GM12891 (cell line): ENCODE data around the gene ARF1.

Experiments
- DNase-seq: peaks from one replicate; pipeline ENCODE4 v3.0.0; 2011; ENCODE audit warnings: low spot score; ENCODE audit not compliant: insufficient read length
- FAIRE-seq: peaks from 2 replicates; lab custom pipeline; 2011; peaks lifted over from hg19 to GRCh38; lab: Jason Lieb, UNC
- PAX5 ChIP-seq: IDR thresholded peaks from 2 replicates; pipeline ENCODE4 v1.6.1; 2011; ENCODE audit warnings: low read length, moderate library complexity, mild to moderate bottlenecking; ENCODE audit not compliant: insufficient read depth, severe bottlenecking
- POLR2A ChIP-seq: IDR thresholded peaks from 2 replicates; pipeline ENCODE4 v1.6.1; 2011; ENCODE audit warnings: low read depth, low read length, control low read depth
- POLR2AphosphoS5 ChIP-seq: IDR thresholded peaks from 2 replicates; pipeline ENCODE4 v1.6.1; 2011; ENCODE audit warnings: low read depth, low read length, control low read depth
- POU2F2 ChIP-seq: IDR thresholded peaks from 2 replicates; pipeline ENCODE4 v1.6.1; 2011; ENCODE audit warnings: low read depth, mild to moderate bottlenecking, control low read depth, low read length, moderate library complexity
- SPI1 ChIP-seq: IDR thresholded peaks from 2 replicates; pipeline ENCODE4 v1.6.1; 2011; ENCODE audit warnings: low read depth, low read length, control low read depth
- TAF1 ChIP-seq: IDR thresholded peaks from 2 replicates; pipeline ENCODE4 v1.6.1; 2011; ENCODE audit warnings: low read depth, low read length, control low read depth

ARF1 gene

DNA sequence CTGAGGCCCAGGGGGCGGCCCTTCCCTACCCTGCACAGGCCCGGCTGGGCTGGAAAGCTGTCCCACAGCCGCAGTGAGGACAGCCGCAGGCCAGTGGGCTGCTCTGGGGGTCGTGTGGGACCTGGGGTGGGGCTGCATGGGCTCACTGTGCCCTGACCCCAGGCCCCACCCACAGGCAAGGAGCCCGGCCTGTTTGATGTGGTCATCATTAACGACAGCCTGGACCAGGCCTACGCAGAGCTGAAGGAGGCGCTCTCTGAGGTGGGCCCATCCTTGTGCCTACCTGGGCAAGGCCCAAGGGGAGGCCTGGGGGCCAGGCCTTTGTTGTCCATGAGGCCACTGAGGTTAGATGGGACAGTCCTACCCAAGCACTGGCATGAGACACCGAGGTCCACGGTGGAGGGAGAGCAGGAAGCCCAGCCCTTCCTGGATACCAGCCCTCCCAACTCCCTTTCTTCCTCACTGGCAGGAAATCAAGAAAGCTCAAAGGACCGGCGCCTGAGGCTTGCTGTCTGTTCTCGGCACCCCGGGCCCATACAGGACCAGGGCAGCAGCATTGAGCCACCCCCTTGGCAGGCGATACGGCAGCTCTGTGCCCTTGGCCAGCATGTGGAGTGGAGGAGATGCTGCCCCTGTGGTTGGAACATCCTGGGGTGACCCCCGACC, 65.8 kb downstream of the ARF1 start:
- DNase-seq (no peak), FAIRE-seq (no peak)
- TF ChIP-seq POLR2AphosphoS5 (no peak), POU2F2 (no peak), SPI1 (no peak), POLR2A (no peak), PAX5 (no peak), TAF1 (no peak)
